GM23338 (cell line): ENCODE data around the gene INPP4A. TPM values are rescaled to one million over a fixed set of nuclear protein-coding genes. Genes with fewer than 3 reads are reported as not detected.

Experiments
- ATAC-seq: fragments of 200-7000 bp; cut with Tn5 transposase; 3 replicates; pipeline ENCODE4 v1.9.1; 2020
- DNase-seq: peaks from one replicate; pipeline ENCODE4 v3.0.0-alpha.2; 2015; ENCODE audit warnings: low spot score
- H2AFZ ChIP-seq: fragments of 200-600 bp; sonication (generic); 2 replicates; pipeline ENCODE4 v1.8.0; 2016; ENCODE audit warnings: antibody characterized with exemption, mild to moderate bottlenecking, moderate library complexity
- H3F3A ChIP-seq: fragments of 200-600 bp; sonication (generic); replicated peaks from 2 replicates; pipeline ENCODE4 v1.8.0; 2017; ENCODE audit warnings: antibody characterized with exemption, mixed run types, low read depth
- H3K27ac ChIP-seq: fragments of 200-600 bp; sonication (generic); 2 replicates; pipeline ENCODE4 v1.6.1; 2016; ENCODE audit warnings: low read depth
- H3K27me3 ChIP-seq: fragments of 200-600 bp; sonication (generic); 2 replicates; pipeline ENCODE4 v1.8.0; 2016; ENCODE audit warnings: mild to moderate bottlenecking, mixed run types, moderate library complexity; ENCODE audit not compliant: insufficient read depth
- H3K36me3 ChIP-seq: fragments of 200-600 bp; sonication (generic); 2 replicates; pipeline ENCODE4 v1.8.0; 2016; ENCODE audit warnings: mild to moderate bottlenecking; ENCODE audit not compliant: insufficient read depth
- H3K4me1 ChIP-seq: fragments of 200-600 bp; sonication (generic); 2 replicates; pipeline ENCODE4 v1.8.0; 2016; ENCODE audit warnings: mild to moderate bottlenecking, moderate library complexity; ENCODE audit not compliant: insufficient read depth
- H3K4me2 ChIP-seq: fragments of 200-600 bp; sonication (generic); 2 replicates; pipeline ENCODE4 v1.7.1; 2017; ENCODE audit warnings: mixed run types
- H3K4me3 ChIP-seq: fragments of 200-600 bp; sonication (generic); 2 replicates; pipeline ENCODE4 v1.6.1; 2016; ENCODE audit warnings: mixed run types
- H3K79me2 ChIP-seq: fragments of 200-600 bp; sonication (generic); replicated peaks from 2 replicates; pipeline ENCODE4 v1.8.0; 2017; ENCODE audit warnings: mild to moderate bottlenecking; ENCODE audit not compliant: insufficient read depth
- H3K9me2 ChIP-seq: fragments of 200-600 bp; sonication (generic); 2 replicates; pipeline ENCODE4 v1.8.0; 2017; ENCODE audit not compliant: insufficient read depth
- H4K20me1 ChIP-seq: fragments of 200-600 bp; sonication (generic); replicated peaks from 2 replicates; pipeline ENCODE4 v1.8.0; 2017; ENCODE audit warnings: mild to moderate bottlenecking; ENCODE audit not compliant: insufficient read depth
- H3K27ac Mint-ChIP-seq: 2 replicates; pipeline ENCODE4 v1.8.0; 2020; ENCODE audit warnings: inconsistent platforms, mild to moderate bottlenecking, moderate library complexity, mixed read lengths
- H3K27me3 Mint-ChIP-seq: 3 replicates; pipeline ENCODE4 v1.8.0; 2022; ENCODE audit warnings: low read depth, mild to moderate bottlenecking, moderate library complexity, mixed read lengths, inconsistent platforms; ENCODE audit not compliant: insufficient read depth, poor library complexity
- H3K36me3 Mint-ChIP-seq: 3 replicates; pipeline ENCODE4 v1.8.0; 2021; ENCODE audit warnings: low read depth, mild to moderate bottlenecking, inconsistent platforms, moderate library complexity, mixed read lengths
- H3K4me1 Mint-ChIP-seq: 3 replicates; pipeline ENCODE4 v1.8.0; 2020; ENCODE audit warnings: mild to moderate bottlenecking, inconsistent platforms, mixed read lengths
- H3K4me3 Mint-ChIP-seq: 3 replicates; pipeline ENCODE4 v1.8.0; 2021; ENCODE audit warnings: moderate library complexity, mild to moderate bottlenecking, inconsistent platforms, mixed read lengths
- H3K9me3 Mint-ChIP-seq: 3 replicates; pipeline ENCODE4 v1.8.0; 2020; ENCODE audit warnings: moderate library complexity, mild to moderate bottlenecking, inconsistent platforms, mixed read lengths
- CREB1 ChIP-seq: fragments of 250-450 bp; sonication (Bioruptor Pico); IDR thresholded peaks from 2 replicates; pipeline ENCODE4 v1.5.0; 2020; ENCODE audit warnings: low read depth, mild to moderate bottlenecking, moderate library complexity
- ETS1 ChIP-seq: IDR thresholded peaks from 2 replicates; pipeline ENCODE4 v1.6.1; 2016; ENCODE audit warnings: antibody characterized with exemption
- EZH2 ChIP-seq: fragments of 200-600 bp; sonication (generic); IDR thresholded peaks from one replicate; pipeline ENCODE4 v1.8.0; 2017; ENCODE audit warnings: antibody characterized with exemption, mild to moderate bottlenecking, low read depth; ENCODE audit not compliant: unreplicated experiment
- EZH2phosphoT487 ChIP-seq: fragments of 200-600 bp; sonication (generic); IDR thresholded peaks from one replicate; pipeline ENCODE4 v1.8.1; 2018; ENCODE audit warnings: antibody characterized with exemption; ENCODE audit not compliant: unreplicated experiment
- JUNB ChIP-seq: IDR thresholded peaks from one replicate; pipeline ENCODE4 v1.6.1; 2016; ENCODE audit warnings: antibody characterized with exemption; ENCODE audit not compliant: unreplicated experiment
- NANOG ChIP-seq: IDR thresholded peaks from 2 replicates; pipeline ENCODE4 v1.6.1; 2016; ENCODE audit warnings: antibody characterized with exemption, borderline replicate concordance
- POLR2AphosphoS5 ChIP-seq: IDR thresholded peaks from 2 replicates; pipeline ENCODE4 v1.6.1; 2016; ENCODE audit warnings: antibody characterized with exemption, low read depth
- REST ChIP-seq: IDR thresholded peaks from one replicate; pipeline ENCODE4 v1.6.1; 2018; ENCODE audit warnings: antibody characterized with exemption; ENCODE audit not compliant: unreplicated experiment
- STAT1 ChIP-seq: IDR thresholded peaks from one replicate; pipeline ENCODE4 v1.6.1; 2016; ENCODE audit warnings: antibody characterized with exemption; ENCODE audit not compliant: unreplicated experiment
- ZNF114 ChIP-seq: fragments of 250-450 bp; sonication (Bioruptor Pico); IDR thresholded peaks from 2 replicates; pipeline ENCODE4 v1.5.0; 2020; ENCODE audit warnings: mild to moderate bottlenecking, moderate library complexity
- ZNF331 ChIP-seq: fragments of 250-450 bp; sonication (Bioruptor Pico); IDR thresholded peaks from 2 replicates; pipeline ENCODE4 v1.5.0; 2020; ENCODE audit warnings: low read depth, mild to moderate bottlenecking, moderate library complexity
- polyA plus RNA-seq: library from polyadenylated mRNA; unstranded; fragments of >200 nt; fragmentation: Nextera tagmentation; extraction: Ambion mirVana; gene quantifications from 2 replicates; pipeline ENCODE4 v1.2.1, GENCODE V29; 2016
- total RNA-seq: library from RNA; depleted of rRNA; stranded (reverse); fragments of >200 nt; shearing (Covaris generic); gene quantifications from 2 replicates; pipeline ENCODE4 v1.2.3, GENCODE V29; 2014
- TF ChIP-seq, protein P1 (sequence below), 2 experiments: fragments of 200-600 bp in 1 of 2; sonication (generic) in 1 of 2; conservative IDR thresholded peaks; 2 replicates each; pipeline versions ENCODE4 v1.5.1 to v1.6.1; 2016 to 2017; ENCODE audit warnings: antibody characterized with exemption in 2 of 2, low read depth in 2 of 2, mild to moderate bottlenecking in 2 of 2, moderate library complexity in 1 of 2
- TF ChIP-seq, protein P2 (sequence below): fragments of 250-450 bp; sonication (Bioruptor Pico); IDR thresholded peaks from 2 replicates; pipeline ENCODE4 v1.5.0; 2020; ENCODE audit warnings: mild to moderate bottlenecking, moderate library complexity

INPP4A gene
- total and polyA plus RNA-seq, 2 experiments from 2014 or later = 8.5 to 36.9 TPM

- TF ChIP-seq ZNF331 (CRISPR knock-in tag) (no peak), POLR2AphosphoS5 (no peak), EZH2 (no peak), JUNB (no peak), EZH2phosphoT487 (no peak), STAT1 (no peak), REST (no peak), CREB1 (CRISPR knock-in tag) (no peak), ZNF114 (CRISPR knock-in tag) (no peak), NANOG (no peak), ETS1 (no peak)
- TF ChIP-seq, protein P1, sequence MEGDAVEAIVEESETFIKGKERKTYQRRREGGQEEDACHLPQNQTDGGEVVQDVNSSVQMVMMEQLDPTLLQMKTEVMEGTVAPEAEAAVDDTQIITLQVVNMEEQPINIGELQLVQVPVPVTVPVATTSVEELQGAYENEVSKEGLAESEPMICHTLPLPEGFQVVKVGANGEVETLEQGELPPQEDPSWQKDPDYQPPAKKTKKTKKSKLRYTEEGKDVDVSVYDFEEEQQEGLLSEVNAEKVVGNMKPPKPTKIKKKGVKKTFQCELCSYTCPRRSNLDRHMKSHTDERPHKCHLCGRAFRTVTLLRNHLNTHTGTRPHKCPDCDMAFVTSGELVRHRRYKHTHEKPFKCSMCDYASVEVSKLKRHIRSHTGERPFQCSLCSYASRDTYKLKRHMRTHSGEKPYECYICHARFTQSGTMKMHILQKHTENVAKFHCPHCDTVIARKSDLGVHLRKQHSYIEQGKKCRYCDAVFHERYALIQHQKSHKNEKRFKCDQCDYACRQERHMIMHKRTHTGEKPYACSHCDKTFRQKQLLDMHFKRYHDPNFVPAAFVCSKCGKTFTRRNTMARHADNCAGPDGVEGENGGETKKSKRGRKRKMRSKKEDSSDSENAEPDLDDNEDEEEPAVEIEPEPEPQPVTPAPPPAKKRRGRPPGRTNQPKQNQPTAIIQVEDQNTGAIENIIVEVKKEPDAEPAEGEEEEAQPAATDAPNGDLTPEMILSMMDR (conservative IDR thresholded peaks at IDR 0.05; ENCODE audit: low read depth in 2 of 2) = no peak
- TF ChIP-seq, protein P2, sequence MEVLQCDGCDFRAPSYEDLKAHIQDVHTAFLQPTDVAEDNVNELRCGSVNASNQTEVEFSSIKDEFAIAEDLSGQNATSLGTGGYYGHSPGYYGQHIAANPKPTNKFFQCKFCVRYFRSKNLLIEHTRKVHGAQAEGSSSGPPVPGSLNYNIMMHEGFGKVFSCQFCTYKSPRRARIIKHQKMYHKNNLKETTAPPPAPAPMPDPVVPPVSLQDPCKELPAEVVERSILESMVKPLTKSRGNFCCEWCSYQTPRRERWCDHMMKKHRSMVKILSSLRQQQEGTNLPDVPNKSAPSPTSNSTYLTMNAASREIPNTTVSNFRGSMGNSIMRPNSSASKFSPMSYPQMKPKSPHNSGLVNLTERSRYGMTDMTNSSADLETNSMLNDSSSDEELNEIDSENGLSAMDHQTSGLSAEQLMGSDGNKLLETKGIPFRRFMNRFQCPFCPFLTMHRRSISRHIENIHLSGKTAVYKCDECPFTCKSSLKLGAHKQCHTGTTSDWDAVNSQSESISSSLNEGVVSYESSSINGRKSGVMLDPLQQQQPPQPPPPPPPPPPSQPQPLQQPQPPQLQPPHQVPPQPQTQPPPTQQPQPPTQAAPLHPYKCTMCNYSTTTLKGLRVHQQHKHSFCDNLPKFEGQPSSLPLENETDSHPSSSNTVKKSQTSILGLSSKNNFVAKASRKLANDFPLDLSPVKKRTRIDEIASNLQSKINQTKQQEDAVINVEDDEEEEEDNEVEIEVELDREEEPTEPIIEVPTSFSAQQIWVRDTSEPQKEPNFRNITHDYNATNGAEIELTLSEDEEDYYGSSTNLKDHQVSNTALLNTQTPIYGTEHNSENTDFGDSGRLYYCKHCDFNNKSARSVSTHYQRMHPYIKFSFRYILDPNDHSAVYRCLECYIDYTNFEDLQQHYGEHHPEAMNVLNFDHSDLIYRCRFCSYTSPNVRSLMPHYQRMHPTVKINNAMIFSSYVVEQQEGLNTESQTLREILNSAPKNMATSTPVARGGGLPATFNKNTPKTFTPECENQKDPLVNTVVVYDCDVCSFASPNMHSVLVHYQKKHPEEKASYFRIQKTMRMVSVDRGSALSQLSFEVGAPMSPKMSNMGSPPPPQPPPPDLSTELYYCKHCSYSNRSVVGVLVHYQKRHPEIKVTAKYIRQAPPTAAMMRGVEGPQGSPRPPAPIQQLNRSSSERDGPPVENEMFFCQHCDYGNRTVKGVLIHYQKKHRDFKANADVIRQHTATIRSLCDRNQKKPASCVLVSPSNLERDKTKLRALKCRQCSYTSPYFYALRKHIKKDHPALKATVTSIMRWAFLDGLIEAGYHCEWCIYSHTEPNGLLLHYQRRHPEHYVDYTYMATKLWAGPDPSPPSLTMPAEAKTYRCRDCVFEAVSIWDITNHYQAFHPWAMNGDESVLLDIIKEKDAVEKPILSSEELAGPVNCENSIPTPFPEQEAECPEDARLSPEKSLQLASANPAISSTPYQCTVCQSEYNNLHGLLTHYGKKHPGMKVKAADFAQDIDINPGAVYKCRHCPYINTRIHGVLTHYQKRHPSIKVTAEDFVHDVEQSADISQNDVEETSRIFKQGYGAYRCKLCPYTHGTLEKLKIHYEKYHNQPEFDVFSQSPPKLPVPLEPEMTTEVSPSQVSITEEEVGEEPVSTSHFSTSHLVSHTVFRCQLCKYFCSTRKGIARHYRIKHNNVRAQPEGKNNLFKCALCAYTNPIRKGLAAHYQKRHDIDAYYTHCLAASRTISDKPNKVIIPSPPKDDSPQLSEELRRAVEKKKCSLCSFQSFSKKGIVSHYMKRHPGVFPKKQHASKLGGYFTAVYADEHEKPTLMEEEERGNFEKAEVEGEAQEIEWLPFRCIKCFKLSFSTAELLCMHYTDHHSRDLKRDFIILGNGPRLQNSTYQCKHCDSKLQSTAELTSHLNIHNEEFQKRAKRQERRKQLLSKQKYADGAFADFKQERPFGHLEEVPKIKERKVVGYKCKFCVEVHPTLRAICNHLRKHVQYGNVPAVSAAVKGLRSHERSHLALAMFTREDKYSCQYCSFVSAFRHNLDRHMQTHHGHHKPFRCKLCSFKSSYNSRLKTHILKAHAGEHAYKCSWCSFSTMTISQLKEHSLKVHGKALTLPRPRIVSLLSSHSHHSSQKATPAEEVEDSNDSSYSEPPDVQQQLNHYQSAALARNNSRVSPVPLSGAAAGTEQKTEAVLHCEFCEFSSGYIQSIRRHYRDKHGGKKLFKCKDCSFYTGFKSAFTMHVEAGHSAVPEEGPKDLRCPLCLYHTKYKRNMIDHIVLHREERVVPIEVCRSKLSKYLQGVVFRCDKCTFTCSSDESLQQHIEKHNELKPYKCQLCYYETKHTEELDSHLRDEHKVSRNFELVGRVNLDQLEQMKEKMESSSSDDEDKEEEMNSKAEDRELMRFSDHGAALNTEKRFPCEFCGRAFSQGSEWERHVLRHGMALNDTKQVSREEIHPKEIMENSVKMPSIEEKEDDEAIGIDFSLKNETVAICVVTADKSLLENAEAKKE (CRISPR knock-in tag) = no peak
- Mint-ChIP-seq H3K27ac (no peak overlapping the region), H3K36me3 (peaks cover 3% of the 10 kb centered on the region; the same call in 1 of the 3 replicates), H3K4me3 (no peak overlapping the region), H3K4me1 (peaks cover 21% of the 10 kb centered on the region), H3K27me3 (peaks cover 4% of the 10 kb centered on the region), H3K9me3 (no peaks in the 10 kb centered on the region)
- Histone ChIP-seq H3K4me3 (no peak overlapping the region), H3K4me2 (no peak overlapping the region), H3K27ac (no peak overlapping the region), H3K79me2 (peaks cover 28% of the 10 kb centered on the region; the same call in 1 of the 2 replicates), H3K9me2 (0 out of 2 replicates have a peak, but pooled peaks cover 4% of the 10 kb centered on the region), H3K36me3 (no peaks in the 10 kb centered on the region), H3F3A (no peaks in the 10 kb centered on the region), H2AFZ (no peak overlapping the region), H4K20me1 (no peaks in the 10 kb centered on the region; the same call in 1 of the 2 replicates), H3K27me3 (no peaks in the 10 kb centered on the region), H3K4me1 (no peaks in the 10 kb centered on the region)
- DNase-seq (no peak), ATAC-seq (no peak)
Measured at GRCh38 chr2:98508709-98509066, 64.0 kb downstream of the INPP4A start.
